HG03196 (cell line): ENCODE data around the gene E2F3.

Experiments used
- ATAC-seq: cut with Tn5 transposase; IDR thresholded peaks from one replicate; pipeline ENCODE4 v1.9.1; 2021; ENCODE audit not compliant: unreplicated experiment

E2F3 gene

DNA sequence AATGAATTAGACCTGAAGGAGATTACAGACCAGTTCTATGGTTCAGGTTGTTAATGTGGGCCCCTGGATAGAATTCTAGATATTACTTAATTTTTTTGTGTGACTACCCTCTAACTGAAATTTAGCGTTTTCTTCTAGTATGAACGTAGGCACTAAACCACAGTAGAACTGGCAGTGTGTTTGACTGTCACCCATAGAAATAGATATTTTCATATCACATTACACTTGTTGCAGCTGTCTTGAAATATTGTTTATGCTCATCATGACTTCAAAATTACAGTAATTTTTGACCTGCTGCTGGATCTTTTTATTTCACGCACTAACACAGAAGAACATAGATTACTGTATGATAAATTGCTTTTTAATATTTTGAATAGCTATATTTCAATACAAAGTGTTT, 31.6 kb downstream of the E2F3 start:
- ATAC-seq, result no peak

DNA sequence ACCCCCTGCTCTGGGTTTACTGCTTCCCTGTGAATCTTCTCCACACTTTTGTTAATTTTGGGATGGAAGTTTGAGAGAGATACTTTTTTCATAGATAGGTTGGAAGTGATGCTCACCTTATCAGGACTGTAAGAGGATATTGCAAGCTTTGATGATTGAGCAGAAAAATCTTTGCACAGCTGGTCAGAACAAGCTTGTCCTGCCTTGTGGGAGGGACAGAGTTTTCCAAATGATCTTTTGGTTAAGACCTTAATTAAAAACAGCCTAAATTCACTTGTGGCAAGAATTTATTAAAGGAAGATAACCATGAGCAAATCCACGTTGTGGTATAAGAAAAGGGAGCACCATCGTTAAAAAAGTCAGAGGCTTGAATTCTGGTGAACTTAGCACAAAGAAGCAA, 32.2 kb downstream of the E2F3 start:
- no peak for ATAC-seq

DNA sequence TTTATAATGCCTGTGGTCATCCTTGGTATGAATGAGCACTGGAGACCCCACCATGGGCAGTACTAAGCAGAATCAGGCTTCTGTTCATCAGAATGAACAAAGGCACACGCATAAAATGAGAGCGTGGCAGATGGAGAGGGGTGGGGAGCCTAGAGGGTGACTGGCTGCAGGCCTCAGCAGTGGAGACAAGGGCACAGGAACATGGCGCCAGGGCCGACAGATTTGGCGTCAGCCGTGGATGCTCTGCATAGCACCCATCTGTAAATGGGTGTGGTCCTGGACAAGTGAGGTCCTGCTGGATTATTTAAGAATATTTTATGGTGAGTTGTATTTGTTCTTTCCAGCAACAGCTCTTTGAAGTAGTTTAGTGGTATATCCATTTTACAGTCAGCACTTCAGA, 33.1 kb downstream of the E2F3 start:
- ATAC-seq, result no peak

DNA sequence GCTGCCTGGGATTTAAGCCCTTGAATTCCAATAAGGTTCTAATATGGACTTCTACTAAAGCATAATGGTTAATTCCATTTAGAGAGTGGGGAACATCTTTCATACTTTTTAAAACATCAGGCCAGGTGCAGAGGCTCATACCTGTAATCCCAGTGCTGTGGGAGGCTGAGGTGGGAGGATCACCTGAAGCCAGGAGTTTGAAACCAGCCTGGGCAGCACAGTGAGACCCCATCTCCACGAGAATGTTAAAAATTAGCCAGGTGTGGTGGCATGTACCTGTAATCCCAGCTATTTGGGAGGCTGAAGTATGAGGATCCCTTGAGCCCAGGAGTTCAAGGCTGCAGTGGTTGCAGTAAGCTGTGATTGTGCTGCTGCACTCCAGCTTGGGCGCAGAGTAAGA, 35.0 kb downstream of the E2F3 start:
- no peak for ATAC-seq

DNA sequence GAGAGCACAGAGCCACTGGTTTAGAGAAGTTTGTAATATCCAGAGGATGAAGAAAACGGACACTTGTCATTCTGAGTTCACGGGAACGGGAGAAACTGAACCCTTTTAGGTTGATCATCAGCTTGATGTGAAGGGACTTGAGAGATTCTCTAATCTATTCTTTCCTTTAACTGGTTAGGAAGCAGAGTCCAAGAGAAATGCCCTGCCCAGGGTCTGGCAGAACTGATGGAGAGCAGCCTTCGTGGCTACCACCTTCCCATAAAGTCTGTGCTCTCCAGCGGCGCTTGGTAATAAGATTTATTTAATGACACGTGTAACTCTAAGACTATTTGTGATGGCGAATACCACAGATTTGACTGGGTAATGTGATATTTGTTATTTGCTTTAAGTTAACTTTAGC, 36.0 kb downstream of the E2F3 start:
- ATAC-seq, result no peak

DNA sequence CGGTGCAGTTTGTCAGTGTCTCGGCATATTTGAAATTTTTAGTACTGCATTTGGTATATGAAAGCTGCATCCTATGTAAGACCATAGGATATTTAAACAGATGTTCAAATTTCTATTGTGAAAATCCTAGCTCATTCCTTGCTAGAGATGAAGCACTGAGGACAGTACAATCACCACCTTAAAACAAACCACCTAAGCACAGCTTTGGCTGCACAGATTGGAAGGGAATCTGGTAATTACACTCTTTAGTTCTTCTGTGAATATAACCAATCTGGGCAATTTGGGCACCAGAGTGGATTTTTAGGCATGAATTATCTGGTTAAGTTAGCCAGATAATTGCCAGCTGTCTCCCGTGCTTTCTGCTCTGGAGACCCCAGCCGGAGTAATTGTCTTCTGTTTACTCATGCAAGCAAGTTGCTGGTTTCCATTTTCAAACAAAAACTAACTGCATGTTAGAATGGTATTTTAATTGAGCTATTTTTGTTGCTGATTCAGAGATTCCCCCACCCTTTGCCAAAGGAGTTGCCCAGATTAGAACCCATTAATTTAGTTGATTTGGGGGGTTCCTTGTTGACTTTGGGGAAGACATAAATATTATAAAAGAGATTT, 36.9 kb downstream of the E2F3 start:
- no peak for ATAC-seq

DNA sequence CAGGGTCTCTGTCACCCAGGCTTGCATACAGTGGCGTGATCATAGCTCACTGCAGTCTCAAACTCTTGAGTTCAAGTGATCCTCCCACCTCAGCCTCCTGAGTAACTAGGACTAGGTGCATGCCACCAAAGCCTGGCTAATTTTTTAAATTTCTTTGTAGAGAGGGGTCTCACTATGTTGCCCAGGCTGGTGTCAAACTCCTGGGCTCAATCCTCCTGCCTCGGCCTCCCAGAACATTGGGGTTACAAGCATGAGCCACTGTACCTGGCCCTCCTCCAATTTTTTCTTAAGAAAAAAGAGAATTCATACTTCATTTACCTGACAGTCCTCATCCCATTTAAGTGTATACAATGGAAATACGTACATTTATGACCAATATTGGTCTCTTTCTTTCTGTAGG, 37.9 kb downstream of the E2F3 start:
- ATAC-seq, result no peak

DNA sequence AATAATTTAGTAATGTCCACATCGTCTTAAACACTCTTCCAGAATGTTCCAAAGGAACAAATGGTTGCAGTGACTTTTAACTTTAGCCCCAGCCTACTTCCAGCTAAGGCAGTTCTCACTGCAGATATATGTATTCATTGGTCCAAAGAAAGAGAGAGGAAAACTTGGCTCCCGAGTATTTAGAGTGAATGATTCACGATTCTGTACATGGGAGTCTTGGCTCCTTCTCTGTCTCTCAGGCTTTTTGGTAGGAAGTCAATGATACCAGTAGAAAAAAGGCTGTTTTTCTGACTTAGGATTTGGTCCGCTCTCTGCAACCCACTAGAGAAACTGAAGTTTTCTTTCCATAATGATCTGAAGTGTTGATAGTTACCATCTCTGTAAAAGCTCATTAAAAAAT, 38.6 kb downstream of the E2F3 start:
- no peak for ATAC-seq

DNA sequence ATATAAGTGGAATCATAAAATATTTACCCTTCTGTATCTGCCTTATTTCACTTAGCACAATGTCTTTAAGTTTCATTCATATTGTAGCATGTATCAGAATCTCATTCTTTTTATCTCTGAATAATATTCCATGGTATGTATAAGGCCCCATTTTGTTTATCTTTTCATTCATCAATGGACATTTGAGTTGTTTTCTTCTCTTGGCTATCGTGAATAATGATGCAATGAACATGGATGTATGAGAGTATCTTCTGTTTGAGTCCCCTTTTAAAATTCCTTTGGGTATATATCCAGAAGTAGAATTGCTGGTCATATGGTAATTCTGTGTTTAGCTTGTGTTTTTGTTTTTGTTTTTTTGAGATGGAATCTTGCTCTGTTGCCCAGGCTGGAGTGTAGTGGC, 39.6 kb downstream of the E2F3 start:
- ATAC-seq, result no peak

DNA sequence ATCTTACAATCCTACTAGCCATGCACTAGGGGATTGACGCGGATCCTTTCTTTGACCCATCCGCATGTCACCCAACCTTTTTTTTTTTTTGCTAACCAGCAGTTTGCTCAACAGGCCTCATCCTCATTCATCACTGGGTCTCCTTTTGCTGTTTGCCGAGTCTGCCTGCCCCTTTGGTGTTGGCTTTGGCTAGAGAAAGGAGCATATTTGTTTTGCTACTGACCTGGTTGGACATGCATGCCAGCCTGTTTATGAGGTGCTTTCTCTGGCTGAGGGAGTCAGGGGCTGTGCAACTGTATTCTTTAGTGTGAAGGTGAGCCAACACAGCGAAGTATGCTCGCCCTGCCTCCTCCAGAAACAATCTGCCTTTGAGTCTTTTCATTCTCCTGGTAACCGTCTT, 40.2 kb downstream of the E2F3 start:
- no peak for ATAC-seq

DNA sequence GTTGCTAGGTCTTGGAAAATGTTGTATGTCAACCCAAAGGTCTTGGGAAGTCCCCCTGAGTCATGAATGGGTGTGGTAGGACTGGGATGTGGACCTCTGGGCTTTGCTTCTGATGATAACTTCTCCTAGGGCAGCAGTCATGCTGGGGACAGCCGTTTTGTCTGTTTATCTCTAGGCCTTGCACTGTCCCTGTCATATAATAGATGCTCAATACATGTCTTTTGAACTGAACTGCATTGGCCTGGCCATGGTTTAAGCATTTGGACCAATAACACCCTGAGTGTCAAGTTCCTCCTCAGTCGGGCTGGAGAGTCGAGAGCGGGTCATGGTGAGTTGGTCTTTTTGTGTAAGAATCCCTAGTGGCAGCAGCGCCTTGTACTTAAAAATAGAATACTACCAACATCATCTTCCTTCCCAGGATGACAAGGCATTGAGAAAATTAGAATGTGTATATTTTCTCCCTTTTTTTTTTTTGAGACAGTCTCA, 43.1 kb downstream of the E2F3 start:
- no peak for ATAC-seq

DNA sequence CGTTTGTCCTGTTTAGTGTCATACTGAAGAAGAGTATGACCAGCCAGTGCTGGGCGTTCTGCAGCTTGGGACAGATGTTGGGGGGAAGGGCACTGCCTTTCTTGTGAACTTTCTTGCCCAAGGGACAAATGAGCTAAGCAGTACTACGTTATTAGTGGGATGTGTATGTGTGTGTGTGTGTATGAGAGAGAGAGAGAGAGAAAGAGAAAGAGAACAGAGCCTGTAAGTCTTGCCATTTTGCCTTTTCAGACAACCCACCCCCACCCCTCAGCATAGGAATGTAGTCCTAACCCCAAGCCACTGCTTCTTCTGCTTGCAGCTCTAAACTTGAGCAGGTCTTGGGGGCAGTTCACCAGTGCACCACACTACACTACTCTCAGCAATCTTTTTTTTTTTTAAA, 45.5 kb downstream of the E2F3 start:
- no peak for ATAC-seq

DNA sequence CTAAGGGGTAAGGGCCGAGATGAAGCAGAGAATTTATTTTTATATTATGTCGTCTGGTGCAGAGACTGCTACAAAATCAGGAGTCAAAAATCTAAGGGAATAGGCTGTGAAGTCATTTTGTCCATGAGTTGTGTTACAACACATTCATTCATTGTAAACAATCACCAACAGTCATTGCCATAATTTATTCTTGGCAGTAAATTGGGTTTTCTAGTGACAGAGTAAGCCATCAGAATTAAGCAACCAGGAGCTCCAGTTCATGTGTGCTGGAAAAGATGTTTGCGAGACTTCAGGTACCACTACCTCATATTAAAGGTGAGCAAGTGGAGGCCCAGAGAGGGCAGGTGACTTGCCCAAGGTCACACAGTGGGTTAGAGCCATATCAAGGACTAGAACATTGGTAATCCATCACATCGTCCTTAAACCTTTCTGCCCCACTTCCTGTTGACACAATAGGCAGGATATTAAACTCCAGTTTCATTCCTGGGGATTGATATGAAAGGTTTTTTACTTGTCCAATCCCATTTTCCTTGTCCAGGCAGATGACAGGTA, 46.0 kb downstream of the E2F3 start:
- no peak for ATAC-seq

DNA sequence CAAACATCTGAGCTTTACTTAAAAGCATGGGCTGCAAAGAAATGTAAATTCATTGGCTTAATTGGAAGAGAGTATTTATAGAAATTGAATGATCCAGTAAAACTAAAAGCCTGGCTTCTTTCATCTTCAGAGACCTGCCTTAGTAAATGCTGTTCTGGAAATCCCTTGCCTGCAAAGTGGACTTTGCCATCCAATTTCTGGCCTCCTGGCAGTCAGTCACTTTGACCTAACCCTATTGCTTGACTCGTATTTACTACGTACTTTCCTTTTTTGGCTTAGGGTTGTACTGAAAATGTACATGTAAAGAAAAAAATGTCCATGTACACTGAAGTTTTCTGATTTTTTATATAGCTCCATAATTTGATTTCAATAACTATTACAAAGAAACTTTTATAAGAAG, 47.1 kb downstream of the E2F3 start:
- no peak for ATAC-seq

DNA sequence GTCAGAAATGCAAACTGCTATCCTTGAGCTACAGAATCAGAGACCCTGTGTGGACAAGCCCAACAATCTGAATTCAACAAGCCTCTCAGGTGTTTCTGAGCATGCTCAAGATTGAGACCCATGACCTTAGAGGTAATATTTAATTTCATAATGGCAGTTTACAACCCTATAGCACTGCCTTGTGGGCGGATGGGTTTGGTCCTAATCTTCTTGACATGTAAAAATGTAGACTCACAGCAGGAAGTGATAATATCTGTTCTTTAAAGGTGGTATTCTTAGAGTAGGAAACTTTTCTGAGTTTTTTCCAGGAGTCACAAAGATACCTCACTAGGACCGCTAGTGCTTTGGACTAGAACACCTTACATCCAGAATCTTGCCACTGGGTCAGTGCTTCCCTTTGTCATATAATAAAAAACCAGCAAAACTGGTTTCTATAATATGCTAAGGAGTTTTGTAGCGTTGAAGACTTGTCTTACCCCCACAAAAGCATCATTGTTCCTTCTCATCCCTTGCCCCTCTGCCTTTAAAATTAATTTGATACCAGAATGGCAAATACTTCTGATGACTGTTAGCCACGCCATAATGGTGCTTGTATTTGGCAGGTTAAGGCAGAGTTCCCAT, 52.6 kb downstream of the E2F3 start:
- no peak for ATAC-seq

DNA sequence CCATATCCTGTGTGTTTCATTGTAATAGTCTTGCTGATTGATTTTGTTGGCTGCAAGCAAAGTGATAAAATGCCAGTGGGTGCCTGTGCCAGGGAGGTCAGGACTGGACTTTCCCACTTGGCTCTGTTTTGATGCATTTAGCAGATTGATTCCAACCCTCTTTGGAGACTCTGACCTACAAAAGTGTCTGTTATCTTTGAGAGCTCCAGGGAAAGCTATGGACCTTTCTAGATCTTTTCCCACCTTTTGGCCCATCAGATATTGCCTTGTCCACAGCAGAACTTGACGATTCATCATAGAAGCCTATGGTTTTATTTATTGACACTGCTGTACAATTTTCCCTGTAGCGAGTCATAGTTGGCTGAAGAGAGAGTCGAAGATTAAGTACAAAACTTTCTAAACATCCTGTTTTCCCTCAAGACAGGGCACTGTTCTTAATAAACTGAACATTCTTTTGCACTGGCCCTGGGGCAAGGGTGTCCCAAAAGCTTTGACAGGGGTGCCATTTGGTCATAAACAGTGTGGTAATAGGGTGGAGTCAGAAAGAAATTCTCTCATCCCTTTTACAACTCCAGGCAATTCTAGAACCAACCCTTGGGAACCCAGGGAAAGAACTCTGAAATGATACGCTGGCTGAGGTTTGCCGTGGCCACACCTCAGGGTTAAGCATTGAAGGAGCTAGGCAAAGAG, 53.7 kb downstream of the E2F3 start:
- ATAC-seq, result no peak

DNA sequence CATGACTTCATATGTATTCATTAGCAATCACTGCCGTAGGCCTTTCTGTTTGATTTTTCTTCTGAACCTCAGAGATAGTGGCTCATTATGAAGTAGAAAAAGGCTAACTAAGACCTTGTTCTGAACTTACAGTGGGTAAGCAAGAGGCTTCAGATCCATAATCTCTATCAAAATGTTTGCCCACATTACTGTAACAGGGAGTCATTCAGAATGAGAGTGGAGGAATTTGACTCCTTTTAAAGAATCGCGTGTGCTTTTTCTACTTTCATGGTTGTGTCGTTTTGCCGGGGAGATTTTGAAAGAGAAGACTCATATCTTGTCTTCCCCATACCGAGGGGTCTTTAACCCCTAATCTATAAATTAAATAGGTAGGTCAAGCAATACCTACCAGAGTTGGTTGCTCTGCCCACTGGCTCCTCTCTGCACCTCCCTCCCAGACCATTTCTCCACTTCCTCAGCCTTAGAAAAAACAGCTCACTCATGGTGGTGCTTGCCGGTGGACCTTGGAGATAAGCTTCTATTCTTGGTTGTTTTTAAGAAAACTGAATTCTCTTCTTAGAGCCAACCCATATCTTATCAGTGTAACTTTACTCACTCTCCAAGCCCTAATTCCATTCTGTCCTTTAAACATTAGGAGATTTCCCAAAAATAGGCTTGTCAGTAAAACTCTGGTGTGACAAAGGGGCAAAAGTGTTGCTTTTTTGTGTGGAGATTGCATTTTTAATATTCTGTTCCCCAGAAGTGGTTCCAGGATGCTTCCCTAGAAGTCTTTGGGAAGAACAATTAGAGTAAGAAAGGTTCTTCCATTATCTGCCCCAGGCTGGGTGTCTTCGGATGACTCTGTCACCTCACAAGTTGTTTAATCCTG, 56.6 kb downstream of the E2F3 start:
- ATAC-seq, result no peak

DNA sequence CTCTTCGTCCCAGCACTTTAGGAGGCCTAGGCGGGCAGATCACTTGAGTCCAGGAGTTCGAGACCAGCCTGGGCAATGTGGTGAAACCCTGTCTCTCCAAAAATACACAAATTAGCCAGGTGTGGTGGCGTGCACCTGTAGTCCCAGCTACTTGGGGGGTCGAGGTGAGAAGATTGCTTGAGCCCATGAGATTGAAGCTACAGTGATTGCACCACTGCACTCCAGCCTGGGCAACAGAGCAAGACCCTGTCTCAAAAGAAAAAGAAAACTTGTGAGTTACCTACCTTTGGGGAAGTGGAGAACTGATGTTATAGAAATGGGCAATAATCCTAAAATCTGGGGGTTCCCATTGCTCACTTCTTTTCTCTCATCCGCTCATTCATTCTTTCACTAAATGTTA, 58.0 kb downstream of the E2F3 start:
- no peak for ATAC-seq

DNA sequence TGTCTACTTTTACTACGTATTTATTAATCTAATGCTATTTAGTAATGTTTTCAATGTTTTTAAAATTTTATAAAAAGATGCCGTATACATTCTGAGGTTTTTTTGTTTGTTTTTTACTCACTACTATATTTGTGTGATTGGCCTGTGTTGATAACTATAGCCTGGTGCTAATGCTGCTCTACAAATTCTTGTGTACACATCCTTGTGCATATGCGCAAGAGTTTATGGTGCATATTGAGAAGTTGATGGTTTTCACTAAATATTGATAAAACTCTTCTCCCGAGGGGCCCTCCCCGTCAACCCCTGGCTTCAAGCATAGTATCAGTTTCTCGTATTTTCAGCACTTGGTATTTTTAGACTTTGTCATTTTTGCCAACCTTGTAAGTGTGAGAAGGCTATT, 59.9 kb downstream of the E2F3 start:
- ATAC-seq, result no peak

DNA sequence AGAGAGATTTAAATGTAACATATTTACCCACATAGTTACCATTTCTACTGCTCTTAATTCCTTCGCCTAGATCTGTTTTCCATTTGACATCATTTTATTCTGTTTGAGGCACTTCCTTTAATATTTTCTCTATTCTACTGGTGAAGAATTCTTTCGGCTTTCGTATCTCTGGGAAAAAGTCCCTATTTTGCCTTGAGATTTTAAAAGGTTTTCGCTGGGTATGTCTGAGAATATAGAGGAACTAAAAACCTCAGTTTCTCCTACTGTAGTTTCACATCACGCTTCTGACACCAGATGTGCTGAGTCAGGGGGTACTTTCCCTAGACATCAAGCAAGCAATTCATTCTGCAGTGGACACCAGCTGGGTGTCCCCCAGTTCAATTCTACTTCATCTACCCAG, 61.7 kb downstream of the E2F3 start:
- no peak for ATAC-seq

DNA sequence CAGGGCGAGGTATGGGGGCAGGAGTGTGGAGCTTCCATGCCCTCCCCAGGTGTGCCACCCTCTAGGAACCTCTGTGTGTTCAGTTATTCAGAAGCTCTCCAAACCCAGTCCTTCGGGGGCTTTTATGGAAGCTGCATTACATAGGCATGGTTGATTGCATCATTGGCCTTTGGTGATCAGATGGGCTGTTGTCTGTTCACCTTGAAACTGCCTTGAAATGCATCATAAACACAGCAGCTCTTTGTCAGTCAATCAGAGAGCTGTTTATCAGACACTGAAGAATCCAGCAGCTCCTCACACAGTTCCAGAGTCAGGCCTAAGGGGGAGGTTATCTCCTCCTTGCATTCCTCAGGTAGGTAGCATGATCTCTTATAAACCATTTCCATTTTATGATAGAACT, 62.4 kb downstream of the E2F3 start:
- no peak for ATAC-seq
